WTC11 (cell line): Measurements from ENCODE around the gene GSTT2. TPM values are rescaled to one million over a fixed set of nuclear protein-coding genes. Genes with fewer than 3 reads are reported as not detected.

Experiments
- ATAC-seq: fragments of 200-7000 bp; cut with Tn5 transposase; 2 replicates; pipeline ENCODE4 v1.10.0; 2021; ENCODE audit warnings: mild to moderate bottlenecking, moderate library complexity
- CTCF ChIA-PET: fragments of 300-600 bp; sonication (Branson Sonifier 250); formaldehyde crosslinking; loops from one replicate; lab custom pipeline; 2021; ENCODE audit warnings: antibody characterized with exemption; lab: Charles Lee
- POLR2A ChIA-PET: fragments of 350-600 bp; sonication (Branson Sonifier 250); formaldehyde crosslinking; loops from one replicate; lab custom pipeline; 2021; ENCODE audit warnings: antibody characterized with exemption; lab: Charles Lee
- DNase-seq: peaks from one replicate; pipeline ENCODE4 v3.0.0; 2021; ENCODE audit warnings: low spot score
- H3K27ac Mint-ChIP-seq: 2 replicates; pipeline ENCODE4 v1.8.0; 2021; ENCODE audit warnings: mixed read lengths
- H3K27me3 Mint-ChIP-seq: 2 replicates; pipeline ENCODE4 v1.8.0; 2021; ENCODE audit warnings: low read depth, mild to moderate bottlenecking, moderate library complexity, mixed read lengths
- H3K36me3 Mint-ChIP-seq: 2 replicates; pipeline ENCODE4 v1.8.0; 2021; ENCODE audit warnings: mixed read lengths
- H3K4me1 Mint-ChIP-seq: 2 replicates; pipeline ENCODE4 v1.8.0; 2022; ENCODE audit warnings: mixed read lengths
- H3K4me3 Mint-ChIP-seq: 2 replicates; pipeline ENCODE4 v1.8.0; 2021; ENCODE audit warnings: mild to moderate bottlenecking, moderate library complexity, mixed read lengths
- H3K9me3 Mint-ChIP-seq: 2 replicates; pipeline ENCODE4 v1.8.0; 2021; ENCODE audit warnings: mixed read lengths
- ATF2 ChIP-seq: sonication (generic); formaldehyde crosslinking; IDR thresholded peaks from 2 replicates; pipeline ENCODE4 v1.8.1; 2022; ENCODE audit warnings: low read depth, missing genetic modification reagents, borderline replicate concordance
- ATF6 ChIP-seq: sonication (generic); formaldehyde crosslinking; IDR thresholded peaks from 2 replicates; pipeline ENCODE4 v1.8.1; 2023; ENCODE audit warnings: mild to moderate bottlenecking, missing genetic modification reagents
- CTCF ChIP-seq: fragments of 200-600 bp; IDR thresholded peaks from 2 replicates; pipeline ENCODE4 v1.8.0; 2022; ENCODE audit warnings: antibody characterized with exemption
- ELF4 ChIP-seq: sonication (generic); formaldehyde crosslinking; IDR thresholded peaks from 2 replicates; pipeline ENCODE4 v1.8.1; 2022; ENCODE audit warnings: low read depth, mild to moderate bottlenecking, moderate library complexity, missing genetic modification reagents
- GRHL2 ChIP-seq: fragments of 250-450 bp; sonication (Bioruptor Pico); IDR thresholded peaks from 2 replicates; pipeline ENCODE4 v1.8.0; 2022; ENCODE audit warnings: mild to moderate bottlenecking, moderate library complexity; ENCODE audit not compliant: insufficient replicate concordance, severe bottlenecking
- KAT7 ChIP-seq: sonication (generic); formaldehyde crosslinking; IDR thresholded peaks from 2 replicates; pipeline ENCODE4 v1.8.1; 2023; ENCODE audit warnings: missing genetic modification reagents, mild to moderate bottlenecking, borderline replicate concordance
- MAX ChIP-seq: sonication (generic); formaldehyde crosslinking; IDR thresholded peaks from 2 replicates; pipeline ENCODE4 v1.8.0; 2022; ENCODE audit warnings: mild to moderate bottlenecking, missing genetic modification reagents
- MYBL2 ChIP-seq: sonication (generic); formaldehyde crosslinking; IDR thresholded peaks from 2 replicates; pipeline ENCODE4 v1.8.1; 2023; ENCODE audit warnings: mild to moderate bottlenecking, moderate library complexity, missing genetic modification reagents
- NFYB ChIP-seq: sonication (generic); formaldehyde crosslinking; conservative IDR thresholded peaks from 2 replicates; pipeline ENCODE4 v1.8.0; 2022; ENCODE audit warnings: low read depth, missing genetic modification reagents
- NR3C1 ChIP-seq: sonication (generic); formaldehyde crosslinking; conservative IDR thresholded peaks from 2 replicates; pipeline ENCODE4 v1.8.1; 2023; ENCODE audit warnings: low read depth, mild to moderate bottlenecking, missing genetic modification reagents
- RELA ChIP-seq: sonication (generic); formaldehyde crosslinking; IDR thresholded peaks from 2 replicates; pipeline ENCODE4 v1.8.1; 2022; ENCODE audit warnings: missing genetic modification reagents, mild to moderate bottlenecking, borderline replicate concordance
- TCF7 ChIP-seq: sonication (generic); formaldehyde crosslinking; IDR thresholded peaks from 2 replicates; pipeline ENCODE4 v1.8.0; 2022; ENCODE audit warnings: mild to moderate bottlenecking, low read depth, missing genetic modification reagents, moderate library complexity
- TEAD1 ChIP-seq: sonication (generic); formaldehyde crosslinking; IDR thresholded peaks from 2 replicates; pipeline ENCODE4 v1.8.0; 2022; ENCODE audit warnings: mild to moderate bottlenecking, missing genetic modification reagents
- TEAD4 ChIP-seq: sonication (generic); formaldehyde crosslinking; IDR thresholded peaks from 2 replicates; pipeline ENCODE4 v1.8.0; 2022; ENCODE audit warnings: mild to moderate bottlenecking, missing genetic modification reagents
- USF1 ChIP-seq: sonication (generic); formaldehyde crosslinking; IDR thresholded peaks from 2 replicates; pipeline ENCODE4 v1.8.0; 2022; ENCODE audit warnings: mild to moderate bottlenecking, missing genetic modification reagents
- ZNF121 ChIP-seq: sonication (generic); formaldehyde crosslinking; IDR thresholded peaks from 2 replicates; pipeline ENCODE4 v1.8.0; 2023; ENCODE audit warnings: missing genetic modification reagents
- ZNF219 ChIP-seq: sonication (generic); formaldehyde crosslinking; IDR thresholded peaks from 2 replicates; pipeline ENCODE4 v1.8.0; 2023; ENCODE audit warnings: missing genetic modification reagents, mild to moderate bottlenecking, borderline replicate concordance
- total RNA-seq: library from RNA; stranded (reverse); gene quantifications from 3 replicates; pipeline ENCODE4 v1.2.3, GENCODE V29; 2021
- TF ChIP-seq, protein P1 (sequence below): fragments of 250-450 bp; sonication (Bioruptor Pico); IDR thresholded peaks from 2 replicates; pipeline ENCODE4 v1.9.0; 2021; ENCODE audit warnings: moderate library complexity, mild to moderate bottlenecking, inconsistent platforms, borderline replicate concordance
- TF ChIP-seq, protein P2 (sequence below): sonication (generic); formaldehyde crosslinking; IDR thresholded peaks from 2 replicates; pipeline ENCODE4 v1.8.1; 2022; ENCODE audit warnings: missing genetic modification reagents, borderline replicate concordance
- TF ChIP-seq, protein P3 (sequence below): sonication (generic); formaldehyde crosslinking; IDR thresholded peaks from 2 replicates; pipeline ENCODE4 v1.8.1; 2023; ENCODE audit warnings: mild to moderate bottlenecking, moderate library complexity, missing genetic modification reagents

Gene GSTT2
- total RNA-seq, 1 experiment from 2014 or later: 0.50 TPM

GRCh38 chr22:24026733-24027132 lies 46.8 kb downstream of the GSTT2 start:
- peaks cover 6% of the 10 kb centered on the region for H3K4me1 Mint-ChIP-seq
- CTCF ChIA-PET: no interaction called here
- no peaks in the 10 kb centered on the region for H3K27me3 Mint-ChIP-seq
- DNase-seq: no peak
- H3K27ac Mint-ChIP-seq: no peak overlapping the region
- no peaks in the 10 kb centered on the region for H3K9me3 Mint-ChIP-seq
- no peak overlapping the region for H3K4me3 Mint-ChIP-seq
- TF ChIP-seq MAX (no peak), ATF2 (no peak), ELF4 (no peak), NR3C1 (CRISPR knock-in tag) (no peak), ATF6 (CRISPR knock-in tag) (no peak)
- TF ChIP-seq, protein P1, sequence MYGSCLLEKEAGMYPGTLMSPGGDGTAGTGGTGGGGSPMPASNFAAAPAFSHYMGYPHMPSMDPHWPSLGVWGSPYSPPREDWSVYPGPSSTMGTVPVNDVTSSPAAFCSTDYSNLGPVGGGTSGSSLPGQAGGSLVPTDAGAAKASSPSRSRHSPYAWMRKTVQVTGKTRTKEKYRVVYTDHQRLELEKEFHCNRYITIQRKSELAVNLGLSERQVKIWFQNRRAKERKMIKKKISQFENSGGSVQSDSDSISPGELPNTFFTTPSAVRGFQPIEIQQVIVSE (CRISPR knock-in tag): no peak
- TF ChIP-seq, protein P2, sequence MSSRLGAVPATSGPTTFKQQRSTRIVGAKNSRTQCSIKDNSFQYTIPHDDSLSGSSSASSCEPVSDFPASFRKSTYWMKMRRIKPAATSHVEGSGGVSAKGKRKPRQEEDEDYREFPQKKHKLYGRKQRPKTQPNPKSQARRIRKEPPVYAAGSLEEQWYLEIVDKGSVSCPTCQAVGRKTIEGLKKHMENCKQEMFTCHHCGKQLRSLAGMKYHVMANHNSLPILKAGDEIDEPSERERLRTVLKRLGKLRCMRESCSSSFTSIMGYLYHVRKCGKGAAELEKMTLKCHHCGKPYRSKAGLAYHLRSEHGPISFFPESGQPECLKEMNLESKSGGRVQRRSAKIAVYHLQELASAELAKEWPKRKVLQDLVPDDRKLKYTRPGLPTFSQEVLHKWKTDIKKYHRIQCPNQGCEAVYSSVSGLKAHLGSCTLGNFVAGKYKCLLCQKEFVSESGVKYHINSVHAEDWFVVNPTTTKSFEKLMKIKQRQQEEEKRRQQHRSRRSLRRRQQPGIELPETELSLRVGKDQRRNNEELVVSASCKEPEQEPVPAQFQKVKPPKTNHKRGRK (CRISPR knock-in tag): no peak
- TF ChIP-seq, all 79 proteins: peak for 0
- POLR2A ChIA-PET: no interaction called here
- ATAC-seq: no peak
- no peaks in the 10 kb centered on the region for H3K36me3 Mint-ChIP-seq

- H3K4me3 Mint-ChIP-seq: no peak overlapping the region
- H3K9me3 Mint-ChIP-seq: no peaks in the 10 kb centered on the region
- ATAC-seq (no peak), DNase-seq (no peak)
- H3K27me3 Mint-ChIP-seq: no peaks in the 10 kb centered on the region
- CTCF ChIA-PET: no interaction called here
- POLR2A ChIA-PET: no interaction called here
- no peaks in the 10 kb centered on the region for H3K36me3 Mint-ChIP-seq
- H3K27ac Mint-ChIP-seq: no peak overlapping the region; the same call in 1 of the 2 replicates
- H3K4me1 Mint-ChIP-seq: peaks cover 6% of the 10 kb centered on the region
- TF ChIP-seq, protein P1 (CRISPR knock-in tag): no peak
- no peak for TF ChIP-seq RELA (CRISPR knock-in tag)
- TF ChIP-seq TEAD1: no peak
- TF ChIP-seq TEAD4 (CRISPR knock-in tag): no peak
- TF ChIP-seq ATF6 (CRISPR knock-in tag): no peak
- TF ChIP-seq TCF7 (CRISPR knock-in tag): no peak
- TF ChIP-seq ZNF219 (CRISPR knock-in tag): no peak
- TF ChIP-seq GRHL2: no peak
- TF ChIP-seq CTCF: no peak
- TF ChIP-seq, protein P3, sequence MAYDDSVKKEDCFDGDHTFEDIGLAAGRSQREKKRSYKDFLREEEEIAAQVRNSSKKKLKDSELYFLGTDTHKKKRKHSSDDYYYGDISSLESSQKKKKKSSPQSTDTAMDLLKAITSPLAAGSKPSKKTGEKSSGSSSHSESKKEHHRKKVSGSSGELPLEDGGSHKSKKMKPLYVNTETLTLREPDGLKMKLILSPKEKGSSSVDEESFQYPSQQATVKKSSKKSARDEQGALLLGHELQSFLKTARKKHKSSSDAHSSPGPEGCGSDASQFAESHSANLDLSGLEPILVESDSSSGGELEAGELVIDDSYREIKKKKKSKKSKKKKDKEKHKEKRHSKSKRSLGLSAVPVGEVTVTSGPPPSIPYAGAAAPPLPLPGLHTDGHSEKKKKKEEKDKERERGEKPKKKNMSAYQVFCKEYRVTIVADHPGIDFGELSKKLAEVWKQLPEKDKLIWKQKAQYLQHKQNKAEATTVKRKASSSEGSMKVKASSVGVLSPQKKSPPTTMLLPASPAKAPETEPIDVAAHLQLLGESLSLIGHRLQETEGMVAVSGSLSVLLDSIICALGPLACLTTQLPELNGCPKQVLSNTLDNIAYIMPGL (CRISPR knock-in tag): no peak
- no peak for TF ChIP-seq NFYB (CRISPR knock-in tag)
- no peak for TF ChIP-seq USF1 (CRISPR knock-in tag)
- no peak for TF ChIP-seq KAT7
- no peak for TF ChIP-seq MYBL2
- no peak for TF ChIP-seq ZNF121
Measured at GRCh38 chr22:24027389-24027975, 47.5 kb downstream of the GSTT2 start.
